Osteoblast (primary cell): ENCODE measurements around the gene TMEM145. TPM values are rescaled to one million over a fixed set of nuclear protein-coding genes. Genes with fewer than 3 reads are reported as not detected.
"Not testable (repeated sequence)": the region's sequence is repeated elsewhere in the genome, so short reads cannot be mapped to it uniquely, and the experiment has no call there.

Source experiments
- DNase-seq: peaks from one replicate; pipeline ENCODE4 v3.0.0; 2011; ENCODE audit warnings: low spot score, mixed read lengths; ENCODE audit not compliant: insufficient read length; ENCODE audit errors: missing footprints
- H2AFZ ChIP-seq: 2 replicates; pipeline ENCODE4 v1.6.0; 2011; ENCODE audit warnings: mild to moderate bottlenecking, low read length
- H3K27ac ChIP-seq: 2 replicates; pipeline ENCODE4 v1.5.1; 2011; ENCODE audit warnings: mild to moderate bottlenecking, low read depth, low read length, moderate library complexity
- H3K27me3 ChIP-seq: 2 replicates; pipeline ENCODE4 v1.6.0; 2012; ENCODE audit warnings: mild to moderate bottlenecking, control low read depth, inconsistent platforms, low read length, moderate library complexity; ENCODE audit not compliant: insufficient read depth
- H3K36me3 ChIP-seq: 2 replicates; pipeline ENCODE4 v1.5.1; 2011; ENCODE audit warnings: mild to moderate bottlenecking, low read length, control low read depth, moderate library complexity; ENCODE audit not compliant: insufficient read depth
- H3K4me1 ChIP-seq: 2 replicates; pipeline ENCODE4 v1.5.1; 2011; ENCODE audit warnings: mild to moderate bottlenecking, low read length, control low read depth, moderate library complexity; ENCODE audit not compliant: insufficient read depth
- H3K4me2 ChIP-seq: 2 replicates; pipeline ENCODE4 v1.6.0; 2011; ENCODE audit warnings: mild to moderate bottlenecking, low read length; ENCODE audit not compliant: insufficient read depth
- H3K4me3 ChIP-seq: fragments of 200-600 bp; sonication (generic); 3 replicates; pipeline ENCODE4 v1.5.1; 2012; ENCODE audit warnings: mild to moderate bottlenecking, low read length, inconsistent platforms; ENCODE audit not compliant: insufficient read depth
- H3K79me2 ChIP-seq: 2 replicates; pipeline ENCODE4 v1.6.0; 2012; ENCODE audit warnings: mild to moderate bottlenecking, low read length, control low read depth, inconsistent platforms; ENCODE audit not compliant: insufficient read depth
- H3K9me3 ChIP-seq: 2 replicates; pipeline ENCODE4 v1.5.1; 2011; ENCODE audit warnings: low read depth, low read length, control low read depth
- H4K20me1 ChIP-seq: 2 replicates; pipeline ENCODE4 v1.6.0; 2012; ENCODE audit warnings: mild to moderate bottlenecking, low read length, control low read depth; ENCODE audit not compliant: insufficient read depth
- CTCF ChIP-seq: IDR thresholded peaks from 2 replicates; pipeline ENCODE4 v1.5.1; 2011; ENCODE audit warnings: mild to moderate bottlenecking, low read depth, low read length, moderate library complexity; ENCODE audit errors: extremely low read depth
- total RNA-seq: library from RNA; depleted of rRNA; stranded (reverse); fragments of >200 nt; gene quantifications from 2 replicates; pipeline ENCODE4 v1.2.3, GENCODE V29; 2012

TMEM145 gene
- not detected in 2 replicates for total RNA-seq

- no peak for TF ChIP-seq CTCF
- Histone ChIP-seq H3K4me3 (peak within 1 kb of the TSS; percentile 46), H3K4me2 (peak within 1 kb of the TSS; percentile 53), H3K79me2 (no peaks in the 10 kb centered on the region), H3K27me3 (peaks cover 35% of the 10 kb centered on the region), H2AFZ (no peak within 1 kb of the TSS), H3K4me1 (no peaks in the 10 kb centered on the region), H3K9me3 (no peaks in the 10 kb centered on the region), H3K27ac (no peak within 1 kb of the TSS), H4K20me1 (peaks cover 4% of the 10 kb centered on the region), H3K36me3 (no peaks in the 10 kb centered on the region)
- peak; percentile 98 for DNase-seq
Measured at GRCh38 chr19:42313096-42313839, at the start of gene TMEM145. Gene TMEM145 (plus strand): TSS chr19:42313309. CDS start chr19:42313377, 68 bp downstream.

GRCh38 chr19:42266105-42266504, 47.0 kb upstream of the TMEM145 start:
- H3K27ac ChIP-seq, H3K9me3 ChIP-seq, H3K36me3 ChIP-seq, H3K4me2 ChIP-seq, DNase-seq, H4K20me1 ChIP-seq, H2AFZ ChIP-seq, H3K4me3 ChIP-seq, H3K27me3 ChIP-seq: not testable (repeated sequence)
- H3K79me2 ChIP-seq: peaks cover 16% of the 10 kb centered on the region
- peaks cover 23% of the 10 kb centered on the region for H3K4me1 ChIP-seq

- not testable (repeated sequence) for H3K9me3 ChIP-seq, H3K36me3 ChIP-seq, H3K27ac ChIP-seq, DNase-seq, H3K4me3 ChIP-seq, H3K27me3 ChIP-seq, H4K20me1 ChIP-seq
- H3K79me2 ChIP-seq: peaks cover 26% of the 10 kb centered on the region
- peaks cover 28% of the 10 kb centered on the region for H3K4me1 ChIP-seq
- H2AFZ ChIP-seq: peak overlapping the region; percentile 99
- peak overlapping the region; percentile 99 for H3K4me2 ChIP-seq
Measured at GRCh38 chr19:42266928-42267603, 46.0 kb upstream of the TMEM145 start.

GRCh38 chr19:42267644-42268141, 45.4 kb upstream of the TMEM145 start:
- Histone ChIP-seq H3K4me1 (peaks cover 28% of the 10 kb centered on the region), H4K20me1 (peaks cover 2% of the 10 kb centered on the region), H3K4me3 (peak overlapping the region; percentile 92), H2AFZ (peak overlapping the region; percentile 99), H3K4me2 (peak overlapping the region; percentile 99), H3K79me2 (peaks cover 32% of the 10 kb centered on the region), H3K36me3 (peaks cover 5% of the 10 kb centered on the region), H3K27me3 (no peaks in the 10 kb centered on the region), H3K9me3 (no peaks in the 10 kb centered on the region), H3K27ac (peak overlapping the region; percentile 100)
- TF ChIP-seq CTCF: no peak
- DNase-seq: no peak
